Activated CD4-positive, alpha-beta T cell treated with anti-CD3 and anti-CD28 coated beads for 24 hours (primary cell): ENCODE results near the gene OLFML2B.
"Not testable (repeated sequence)": the region's sequence is repeated elsewhere in the genome, so short reads cannot be mapped to it uniquely, and the experiment has no call there.

Source experiments
- DNase-seq, 2 donors: peaks; one replicate each; pipeline ENCODE4 v3.0.0-alpha.2; 2020; ENCODE audit warnings: low read depth in 2 of 2

The OLFML2B gene

DNA sequence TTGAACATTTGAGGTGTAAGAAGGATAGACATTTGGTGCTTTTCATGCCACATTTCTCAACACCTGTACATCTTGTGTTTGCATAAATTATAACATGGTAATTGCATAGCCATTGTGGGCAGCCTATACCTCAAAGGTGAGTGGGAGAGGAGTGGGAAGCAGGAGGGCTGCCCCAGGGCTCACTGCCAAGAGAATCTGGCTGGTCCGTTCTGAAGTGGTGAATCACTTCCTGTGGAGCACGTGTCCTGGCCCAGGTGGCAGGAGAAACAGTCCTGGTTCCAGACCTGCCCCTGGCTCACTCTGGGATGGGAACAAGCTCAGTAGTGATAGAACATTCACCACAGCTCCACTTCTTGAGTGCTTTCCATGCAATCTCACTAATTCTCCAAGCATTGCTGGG, 11.6 kb upstream of the OLFML2B start:
- no peak for DNase-seq

DNA sequence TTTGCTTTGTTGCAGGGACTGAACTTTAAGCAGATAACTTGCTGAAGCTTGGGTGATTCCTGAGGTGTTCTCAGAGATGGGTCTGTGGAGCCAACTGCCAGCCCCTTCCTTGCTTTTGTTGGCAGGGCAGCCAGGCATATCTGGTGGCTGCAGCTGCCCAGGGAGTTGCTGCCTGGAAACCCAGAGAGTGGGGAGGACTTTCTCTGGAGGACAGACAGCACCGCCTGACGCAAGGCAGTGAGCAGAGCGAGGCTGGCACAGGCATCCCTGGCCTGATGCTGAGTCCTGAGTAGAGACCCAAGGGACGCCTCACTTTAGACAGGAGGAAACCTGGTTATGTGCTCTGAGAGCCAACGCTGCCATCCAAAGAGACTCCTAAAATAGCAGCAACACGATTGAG, 9.8 kb upstream of the OLFML2B start:
- DNase-seq = no peak

DNA sequence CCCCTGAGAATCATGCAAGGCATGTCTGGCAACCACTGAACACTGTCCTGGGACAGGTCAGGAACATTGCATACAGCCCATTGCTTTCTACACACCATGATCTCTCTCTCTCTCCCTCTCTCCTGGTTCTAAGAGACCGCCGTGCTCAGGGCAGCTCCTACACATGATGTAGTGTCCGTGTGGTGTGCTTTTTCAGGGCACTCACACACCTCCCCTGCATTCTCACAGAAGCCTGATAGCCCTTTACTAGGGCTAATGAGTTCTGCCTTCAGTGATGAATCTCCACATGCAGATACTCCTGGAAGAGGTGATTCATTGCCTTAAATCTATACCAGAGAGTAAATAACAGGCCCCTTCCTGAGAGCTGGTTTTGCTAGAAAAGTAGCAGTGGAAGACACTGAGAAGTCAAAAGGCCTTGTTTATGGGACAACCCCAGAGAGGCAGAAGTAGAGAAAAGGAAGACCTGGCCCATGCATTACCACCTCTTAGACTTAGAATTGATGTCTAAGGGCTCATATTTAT, 7.2 kb upstream of the OLFML2B start:
- no peak for DNase-seq

DNA sequence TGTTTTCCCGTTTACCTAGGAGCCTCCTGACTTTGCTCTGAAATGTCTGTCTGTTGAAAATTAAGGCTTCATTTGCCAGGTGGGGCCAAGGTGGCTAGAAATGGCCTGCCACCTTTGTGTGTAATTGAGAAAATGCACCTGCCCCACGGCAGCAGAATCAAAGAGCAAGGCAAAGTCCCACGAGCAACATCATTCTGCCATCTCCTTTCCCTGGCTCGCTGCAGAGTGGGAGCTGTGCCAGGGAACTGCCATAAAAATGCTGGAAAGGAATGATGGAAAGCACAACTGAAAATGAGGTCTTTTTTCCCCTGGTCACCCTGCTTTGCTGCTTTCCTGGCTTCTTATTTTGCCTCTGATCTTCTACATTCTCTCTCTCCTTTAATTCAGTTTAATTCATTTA, 5.5 kb upstream of the OLFML2B start:
- DNase-seq = no peak

DNA sequence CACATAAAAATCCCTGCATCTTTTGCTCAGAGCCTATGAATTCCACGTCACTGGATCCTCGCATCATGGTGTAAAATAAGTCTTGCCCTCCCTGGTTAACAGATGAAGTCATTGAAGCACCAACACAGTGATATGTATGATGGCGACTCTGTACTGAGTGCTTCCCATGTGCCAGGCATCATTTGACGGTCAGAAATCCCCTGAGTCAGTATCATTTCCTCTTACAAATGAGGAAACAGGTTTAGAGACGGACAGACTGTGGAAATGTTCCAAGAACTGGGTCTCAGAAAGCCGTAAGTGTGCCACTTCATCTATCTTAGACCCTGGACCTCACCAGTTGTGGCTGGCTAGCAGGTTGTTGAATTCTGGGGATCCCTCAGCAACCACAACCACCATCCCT, 5.1 kb upstream of the OLFML2B start:
- DNase-seq = no peak

DNA sequence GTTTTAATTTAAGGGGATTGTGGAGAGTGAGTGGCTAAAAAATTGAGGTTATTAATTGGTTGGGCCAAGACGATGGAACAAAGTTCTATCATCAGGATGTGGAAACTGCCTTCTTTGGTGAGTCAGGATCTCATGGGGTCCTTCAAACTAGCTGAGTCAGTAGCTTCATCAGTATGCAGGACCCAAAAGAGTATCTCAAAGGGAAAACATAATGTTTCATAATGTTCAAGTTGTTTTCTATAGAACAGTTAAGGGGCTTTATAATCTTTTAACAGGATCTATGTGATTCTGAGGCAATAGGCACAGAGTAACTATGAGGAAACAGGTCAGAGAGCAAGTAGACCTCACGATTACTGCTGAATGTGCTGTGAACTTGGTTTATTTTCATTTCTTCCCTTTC, 3.2 kb upstream of the OLFML2B start:
- no peak for DNase-seq

DNA sequence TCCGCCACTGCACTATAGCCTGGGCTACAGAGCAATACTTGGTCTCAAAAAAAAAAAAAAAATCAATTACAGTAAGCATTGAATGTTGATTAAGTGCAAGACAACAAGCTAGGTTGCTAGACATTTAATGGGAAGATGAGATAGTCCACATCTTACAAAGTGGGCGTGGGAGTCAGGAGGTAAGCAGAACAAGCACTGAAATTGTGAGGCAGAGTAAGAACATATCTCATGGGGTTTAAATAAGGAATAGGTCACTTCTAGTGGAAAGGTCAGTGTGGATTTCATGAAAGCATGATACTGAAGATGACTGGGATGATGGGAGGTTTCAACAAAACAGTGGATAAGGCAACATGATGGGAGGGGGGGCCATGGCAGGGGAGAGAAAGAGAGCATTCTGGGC, 1.9 kb upstream of the OLFML2B start:
- no peak for DNase-seq

DNA sequence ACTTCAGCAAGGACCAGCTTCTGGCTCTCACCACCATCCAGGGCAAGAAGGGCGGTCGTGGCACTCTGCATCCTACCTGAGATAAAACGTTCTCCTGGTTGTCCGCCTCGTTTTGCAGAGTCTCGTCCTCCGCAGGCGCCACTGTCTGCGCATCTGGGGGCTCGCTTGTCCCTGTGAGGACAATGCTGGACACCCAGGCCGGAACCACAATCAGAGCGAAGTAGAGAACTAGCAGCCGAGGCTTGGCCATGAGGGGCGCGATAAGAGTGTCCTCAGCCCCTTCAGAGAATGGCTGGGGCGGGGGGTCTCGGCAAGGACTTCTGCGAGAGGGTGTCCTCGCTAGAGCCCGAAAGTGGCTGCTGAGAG, 505 bp downstream of the OLFML2B start:
- no peak for DNase-seq

DNA sequence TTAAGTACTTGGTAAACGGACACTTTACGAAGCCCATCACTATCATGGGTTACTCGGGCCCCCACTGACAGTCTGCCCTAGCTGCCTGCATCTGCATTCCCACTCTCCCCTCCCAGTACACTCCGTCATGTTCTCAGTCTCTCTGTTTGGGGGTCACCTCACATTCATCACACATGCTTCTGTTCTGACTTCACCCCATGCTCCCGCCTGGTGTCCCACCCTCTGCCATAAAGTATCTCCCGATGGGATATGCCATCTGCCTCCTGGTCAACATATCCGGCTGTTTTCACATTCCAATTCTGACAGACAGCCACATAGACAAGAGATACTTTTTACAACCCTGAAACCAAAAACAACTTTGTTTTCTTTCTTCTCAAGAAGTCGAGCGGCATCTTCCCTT, 1.0 kb downstream of the OLFML2B start:
- no peak for DNase-seq

DNA sequence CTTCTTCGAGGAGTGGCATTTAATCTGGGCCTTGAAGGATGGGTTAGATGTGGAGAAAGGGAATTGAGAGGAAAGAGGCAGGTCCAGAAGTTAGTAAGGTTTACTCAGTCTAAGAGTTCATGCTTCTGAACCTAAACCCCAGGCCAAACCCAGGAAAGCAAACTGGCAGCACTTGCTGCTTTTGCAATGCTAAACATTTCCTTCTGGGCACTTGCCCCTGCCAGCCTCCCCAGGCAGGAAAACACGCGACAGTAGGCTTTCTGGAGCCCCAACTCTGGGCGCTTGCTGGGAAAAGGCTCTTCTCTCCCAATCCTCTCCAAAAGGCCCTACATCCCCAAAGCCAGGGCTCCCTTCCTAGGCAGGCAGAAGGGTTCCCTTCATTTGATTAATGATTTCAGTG, 2.5 kb downstream of the OLFML2B start:
- no peak for DNase-seq

DNA sequence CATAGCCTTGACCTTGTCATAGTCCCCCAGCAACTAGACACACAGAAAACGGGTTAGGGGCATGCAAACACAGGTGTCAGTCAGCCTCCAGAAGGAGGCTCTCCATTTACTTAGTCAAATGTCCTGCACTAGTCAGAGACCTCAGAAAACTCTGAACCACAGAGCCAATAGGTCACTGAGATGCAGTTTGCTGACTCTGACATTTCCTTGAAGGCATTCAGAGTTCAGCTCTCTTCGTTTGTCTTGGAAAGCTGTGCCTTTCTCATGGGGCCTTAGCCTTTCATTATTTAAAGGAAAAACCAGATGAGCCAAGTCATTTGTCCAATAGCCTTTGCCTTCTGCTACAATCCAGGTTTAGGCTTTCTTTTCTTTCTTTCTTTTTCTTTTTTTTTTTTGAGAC, 3.5 kb downstream of the OLFML2B start:
- DNase-seq = no peak

DNA sequence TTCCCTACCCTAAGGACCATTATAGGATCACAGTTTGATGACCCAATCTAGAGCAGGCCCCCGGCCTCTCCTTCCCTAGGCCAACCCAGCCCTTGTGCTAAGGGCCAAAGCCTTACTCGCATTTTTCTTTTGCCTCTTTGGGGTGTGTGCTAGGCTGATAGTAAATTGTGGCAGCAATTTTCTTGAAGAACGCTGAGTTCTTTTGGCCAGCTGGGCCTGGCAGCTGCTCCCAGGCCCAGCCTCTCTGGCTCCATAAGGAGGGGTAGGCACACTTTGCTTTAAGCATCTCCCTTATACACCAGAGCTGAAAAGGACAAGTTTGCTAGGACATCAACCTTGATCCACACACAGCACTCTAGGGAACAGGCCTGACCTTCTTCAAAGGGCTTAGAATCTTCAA, 4.2 kb downstream of the OLFML2B start:
- DNase-seq = no peak

DNA sequence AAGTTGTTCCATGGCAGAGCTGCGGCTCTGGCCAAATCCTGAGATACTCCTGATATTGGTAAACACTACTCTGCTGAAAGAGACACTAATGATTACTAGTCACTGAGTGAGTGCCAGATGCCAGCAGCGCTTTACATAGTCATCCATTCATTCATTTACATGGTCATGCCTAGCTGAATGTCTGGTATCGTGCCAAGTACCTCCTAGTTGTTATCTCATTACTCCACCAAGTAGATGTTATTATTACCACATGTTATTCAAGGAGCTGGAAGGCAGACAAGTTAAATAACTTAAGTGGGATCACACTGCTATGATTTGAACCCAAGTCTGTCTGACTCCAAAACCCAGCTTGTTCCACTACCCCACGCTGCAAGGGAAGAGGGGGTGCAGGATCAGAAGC, 4.7 kb downstream of the OLFML2B start:
- DNase-seq = no peak

DNA sequence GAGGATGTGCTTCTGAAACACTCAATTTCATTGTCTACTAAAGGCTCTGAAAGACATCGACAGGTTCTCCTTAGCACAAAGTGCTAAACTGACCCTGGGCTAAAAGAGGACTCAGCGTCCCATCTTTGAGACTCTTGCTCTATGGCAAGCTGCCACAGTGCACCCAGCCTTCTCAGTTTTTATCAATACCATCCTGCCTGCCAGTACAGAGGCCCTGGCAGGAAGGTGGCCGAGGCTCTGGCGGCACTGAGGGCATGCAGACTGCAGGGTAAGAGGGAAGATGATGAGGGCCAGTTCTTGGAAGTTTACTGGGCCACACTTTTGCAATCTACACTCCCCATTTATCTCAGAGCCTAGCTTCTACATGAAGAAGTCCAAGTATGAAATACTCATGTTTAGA, 5.3 kb downstream of the OLFML2B start:
- no peak for DNase-seq

DNA sequence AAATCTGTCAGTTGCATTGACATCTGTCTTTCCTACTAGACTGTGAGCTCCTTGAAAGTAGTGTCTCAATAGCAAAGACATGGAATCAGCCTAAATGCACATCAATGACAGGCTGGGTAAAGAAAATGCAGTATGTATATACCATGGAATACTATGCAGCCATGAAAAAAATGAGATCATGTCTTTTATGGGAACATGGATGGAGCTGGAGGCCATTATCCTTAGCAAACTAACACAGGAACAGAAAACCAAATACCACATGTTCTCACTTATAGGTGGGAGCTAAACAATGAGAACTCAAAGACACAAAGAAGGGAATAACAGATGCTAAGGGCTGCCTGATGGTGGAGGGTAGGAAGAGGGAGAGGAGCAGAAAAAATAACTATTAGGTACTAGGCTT, 5.9 kb downstream of the OLFML2B start:
- DNase-seq = not testable (repeated sequence)

DNA sequence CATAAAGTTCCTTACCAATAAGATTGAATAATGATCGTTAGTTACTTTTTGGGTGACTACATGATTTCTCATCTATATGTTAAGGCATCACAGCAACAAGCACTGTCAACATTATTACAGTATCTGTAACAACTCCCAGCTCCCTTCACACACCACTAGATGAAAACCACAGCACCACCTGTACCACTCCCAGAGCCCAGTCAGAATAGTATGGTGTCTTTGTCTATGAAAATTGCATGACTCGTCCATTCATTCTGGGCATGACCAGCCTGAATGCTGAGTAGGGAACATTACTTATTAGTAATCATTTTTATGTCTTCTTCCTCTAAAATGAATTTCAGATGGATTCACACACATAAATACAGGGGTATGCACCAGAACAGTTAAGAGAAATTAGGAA, 7.0 kb downstream of the OLFML2B start:
- no peak for DNase-seq

DNA sequence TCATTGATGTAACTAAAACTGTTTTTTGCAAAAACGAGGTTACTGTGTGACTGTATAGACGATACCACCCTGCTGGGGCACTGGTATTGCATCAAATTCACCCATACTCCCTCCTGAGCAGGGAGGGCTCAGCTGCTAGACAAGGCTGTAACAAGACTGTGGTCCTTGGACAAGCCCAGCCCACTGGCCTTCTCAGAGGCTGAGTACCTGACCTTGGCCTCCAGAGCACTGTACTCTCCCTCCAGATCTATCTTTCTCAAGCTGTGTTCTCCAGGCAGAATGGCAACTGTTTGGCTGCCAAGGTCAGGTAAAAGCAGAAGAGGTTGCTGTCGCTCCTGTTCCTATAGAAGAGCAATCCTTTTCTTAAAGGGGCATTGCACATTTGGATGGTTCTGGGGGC, 8.5 kb downstream of the OLFML2B start:
- DNase-seq = no peak

DNA sequence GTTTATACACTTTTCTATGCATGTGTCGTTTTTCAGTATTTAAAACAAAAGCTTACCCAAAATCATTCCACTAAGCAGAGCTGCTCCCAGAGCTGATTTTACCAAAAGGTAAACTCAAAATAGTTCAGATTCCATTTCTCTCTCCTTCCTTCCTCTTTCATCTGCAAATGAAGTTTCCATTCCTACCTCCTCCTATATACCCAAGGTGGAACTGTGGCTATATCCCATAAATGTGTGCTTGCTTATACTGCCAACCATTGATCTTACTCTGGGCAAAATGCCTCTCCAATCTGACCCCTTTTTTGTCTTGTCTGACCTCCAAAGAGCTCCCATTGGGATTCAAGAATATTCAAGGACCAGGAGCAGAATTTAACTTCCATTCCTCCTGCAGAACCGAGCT, 9.5 kb downstream of the OLFML2B start:
- no peak for DNase-seq

DNA sequence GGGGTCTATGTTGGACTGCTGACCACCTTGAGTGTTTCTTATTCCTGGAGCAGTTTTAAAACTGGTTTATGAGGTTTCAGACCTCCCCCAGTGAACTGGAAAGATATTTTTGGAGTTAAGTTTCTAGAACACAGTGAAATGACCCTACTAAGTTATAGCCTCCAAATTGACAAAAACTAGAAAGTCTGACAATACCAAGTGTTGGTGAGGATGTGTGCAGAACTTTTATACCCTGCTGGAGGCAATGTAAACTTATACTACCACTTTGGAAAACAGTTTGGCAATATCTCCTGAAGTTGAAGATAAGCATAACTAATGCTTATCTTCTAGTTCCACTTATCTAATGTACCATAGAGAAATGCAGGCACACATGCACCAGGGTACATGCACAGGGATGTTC, 10.4 kb downstream of the OLFML2B start:
- DNase-seq = no peak

DNA sequence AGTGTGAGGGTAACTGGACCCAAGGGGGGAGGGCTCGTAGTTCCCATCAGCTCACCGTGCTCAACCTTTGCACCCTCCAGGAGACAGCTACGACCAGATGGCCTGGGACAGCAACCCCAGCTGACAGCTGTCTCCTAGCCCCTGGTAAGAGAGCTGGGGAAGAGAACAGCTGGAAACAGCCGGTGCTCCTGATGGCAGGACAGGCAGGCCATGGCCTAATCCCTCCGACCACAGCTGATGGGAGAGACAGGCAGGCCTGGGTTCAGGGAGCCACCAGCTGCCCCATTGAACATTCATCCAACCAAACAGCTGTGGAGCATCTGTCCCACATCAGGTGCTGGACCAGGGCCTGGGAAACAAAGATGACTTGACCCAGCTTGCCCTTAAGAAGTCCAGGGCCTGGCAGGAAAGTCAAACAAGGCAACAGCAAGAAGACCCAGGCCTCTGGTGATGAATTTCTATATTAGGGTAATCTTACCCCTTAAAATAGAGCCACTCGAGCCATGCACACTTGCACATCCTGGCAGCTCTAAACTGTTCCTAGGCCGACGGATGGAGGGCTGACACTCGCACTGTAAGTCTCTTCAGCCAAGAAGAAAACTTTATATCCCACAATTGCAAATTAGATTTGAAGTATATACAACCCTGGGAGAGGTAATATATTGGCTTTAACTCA, 12.2 kb downstream of the OLFML2B start:
- no peak for DNase-seq

DNA sequence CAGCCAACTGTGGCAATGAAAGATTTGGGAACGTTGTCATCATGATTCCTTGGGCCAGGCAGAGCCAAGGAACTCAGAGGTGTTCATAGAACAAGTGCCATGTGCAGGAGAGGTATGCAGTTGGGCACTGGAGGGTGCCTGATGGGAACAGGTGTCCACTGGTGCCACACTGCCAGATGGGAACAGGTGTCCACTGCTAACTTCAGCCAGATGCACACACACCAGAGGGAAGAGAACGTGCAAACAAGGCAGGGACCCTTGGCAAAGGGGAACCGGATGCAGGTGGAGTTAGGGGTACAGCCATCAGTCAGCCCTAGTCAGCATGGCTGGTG, 13.5 kb downstream of the OLFML2B start:
- DNase-seq = no peak

DNA sequence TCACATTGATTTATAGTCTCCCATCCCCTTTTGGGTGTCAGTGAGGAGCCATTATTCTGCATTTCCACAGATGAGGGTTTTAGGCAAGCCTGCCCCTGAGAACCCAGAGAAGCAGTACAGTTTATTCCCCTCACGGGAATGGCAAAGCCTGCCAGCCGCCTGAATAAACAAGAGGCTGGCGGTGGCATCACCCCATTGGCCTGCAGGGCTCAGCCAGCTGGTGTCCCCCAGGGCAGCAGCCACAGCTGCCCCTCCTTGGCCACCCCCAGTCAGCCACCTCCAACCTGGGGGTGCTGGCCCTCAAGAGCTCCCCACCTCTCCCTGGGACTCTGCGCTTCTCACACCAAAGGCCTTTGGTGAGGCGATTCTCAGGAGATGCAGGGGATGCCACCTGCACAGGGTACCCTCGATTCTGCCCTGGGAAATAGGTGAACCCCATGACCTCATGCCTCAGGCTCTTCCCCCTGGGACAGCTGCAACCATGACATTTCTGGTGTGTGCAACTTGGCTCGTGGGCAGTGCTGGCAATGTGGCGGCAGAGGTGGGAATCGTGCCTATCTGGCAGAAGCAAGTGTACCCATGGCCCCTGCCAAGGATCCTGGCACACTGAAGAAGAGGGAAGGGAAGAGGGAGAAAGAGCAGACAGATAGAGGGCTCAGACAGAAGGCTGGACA, 14.0 kb downstream of the OLFML2B start:
- no peak for DNase-seq

DNA sequence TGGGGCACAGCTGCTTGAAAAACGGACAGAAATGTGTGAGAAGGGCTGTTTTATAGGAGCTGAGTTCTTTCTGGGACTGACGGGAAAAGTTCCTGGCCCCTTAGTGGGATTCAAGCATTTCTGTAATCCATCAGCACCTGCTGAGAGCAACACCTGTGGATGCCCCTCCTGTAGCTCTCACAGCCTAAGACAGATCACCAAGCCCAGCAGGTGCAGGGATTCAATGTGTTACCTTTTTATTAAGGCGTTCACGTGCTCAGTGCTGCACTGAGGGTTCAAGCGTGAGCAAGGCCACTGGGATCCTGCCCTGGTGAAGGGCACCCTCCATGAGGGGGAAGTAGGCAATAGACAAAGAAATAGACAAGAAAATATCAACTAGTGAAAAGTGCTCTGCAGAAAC, 14.9 kb downstream of the OLFML2B start:
- DNase-seq = no peak

DNA sequence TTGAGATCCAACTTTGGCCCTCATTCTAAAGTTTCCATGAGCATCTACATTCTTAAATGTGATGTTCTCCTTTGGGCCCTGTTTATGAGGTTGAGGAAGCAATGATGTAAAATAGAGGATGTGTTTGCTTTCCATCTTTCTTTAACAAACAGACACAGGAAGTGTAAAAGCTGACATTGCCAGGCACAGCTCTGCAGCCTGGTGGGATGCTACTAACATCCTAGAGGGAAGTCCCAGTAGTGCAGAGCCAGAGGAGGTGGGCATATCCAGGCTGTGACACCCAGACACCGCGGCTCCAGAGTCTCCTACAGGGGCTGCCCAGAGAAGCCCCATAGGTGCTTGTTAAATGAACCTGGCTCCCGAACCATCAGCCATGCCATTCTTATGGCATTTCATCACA, 16.2 kb downstream of the OLFML2B start:
- no peak for DNase-seq
